Neural cell (in vitro differentiated cells): Measurements from ENCODE around the gene IFNK.

Experiments used
- EP300 ChIP-seq: fragments of 450-650 bp; conservative IDR thresholded peaks from 2 replicates; pipeline ENCODE4 v1.6.1; 2014; ENCODE audit warnings: antibody characterized with exemption, mild to moderate bottlenecking, moderate library complexity; ENCODE audit not compliant: poor library complexity, severe bottlenecking
- RAD21 ChIP-seq: fragments of 450-650 bp; conservative IDR thresholded peaks from 2 replicates; pipeline ENCODE4 v1.6.1; 2014; ENCODE audit warnings: antibody characterized with exemption, mild to moderate bottlenecking, moderate library complexity
- TAF1 ChIP-seq: IDR thresholded peaks from 2 replicates; pipeline ENCODE4 v1.6.1; 2012; ENCODE audit warnings: low read depth
- TF ChIP-seq, protein P1 (sequence below): fragments of 450-650 bp; IDR thresholded peaks from 2 replicates; pipeline ENCODE4 v1.5.1; 2014; ENCODE audit warnings: antibody characterized with exemption, mild to moderate bottlenecking, moderate library complexity; ENCODE audit not compliant: poor library complexity, severe bottlenecking

DNA sequence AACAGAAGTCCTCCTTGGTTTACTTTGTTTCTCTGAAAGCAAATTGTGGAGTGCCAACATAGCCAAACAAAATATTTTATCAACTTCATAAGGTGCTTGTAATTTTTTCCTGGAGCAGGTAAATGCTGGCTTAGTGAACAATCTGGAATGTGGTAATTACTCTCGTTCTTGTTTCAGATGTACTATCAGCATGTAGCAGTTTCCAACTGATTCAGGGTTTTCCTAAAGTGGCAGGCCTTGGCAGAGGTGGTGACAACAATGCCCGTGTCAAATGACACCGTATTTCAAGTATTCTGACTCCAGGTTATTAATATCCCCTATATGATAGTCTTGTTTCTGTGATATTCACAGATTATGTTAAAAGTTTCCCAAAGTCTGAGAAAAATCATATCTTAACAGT is 48.0 kb downstream of the IFNK start:
- TF ChIP-seq TAF1 (no peak), EP300 (no peak), RAD21 (no peak)
- TF ChIP-seq, protein P1, sequence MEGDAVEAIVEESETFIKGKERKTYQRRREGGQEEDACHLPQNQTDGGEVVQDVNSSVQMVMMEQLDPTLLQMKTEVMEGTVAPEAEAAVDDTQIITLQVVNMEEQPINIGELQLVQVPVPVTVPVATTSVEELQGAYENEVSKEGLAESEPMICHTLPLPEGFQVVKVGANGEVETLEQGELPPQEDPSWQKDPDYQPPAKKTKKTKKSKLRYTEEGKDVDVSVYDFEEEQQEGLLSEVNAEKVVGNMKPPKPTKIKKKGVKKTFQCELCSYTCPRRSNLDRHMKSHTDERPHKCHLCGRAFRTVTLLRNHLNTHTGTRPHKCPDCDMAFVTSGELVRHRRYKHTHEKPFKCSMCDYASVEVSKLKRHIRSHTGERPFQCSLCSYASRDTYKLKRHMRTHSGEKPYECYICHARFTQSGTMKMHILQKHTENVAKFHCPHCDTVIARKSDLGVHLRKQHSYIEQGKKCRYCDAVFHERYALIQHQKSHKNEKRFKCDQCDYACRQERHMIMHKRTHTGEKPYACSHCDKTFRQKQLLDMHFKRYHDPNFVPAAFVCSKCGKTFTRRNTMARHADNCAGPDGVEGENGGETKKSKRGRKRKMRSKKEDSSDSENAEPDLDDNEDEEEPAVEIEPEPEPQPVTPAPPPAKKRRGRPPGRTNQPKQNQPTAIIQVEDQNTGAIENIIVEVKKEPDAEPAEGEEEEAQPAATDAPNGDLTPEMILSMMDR = no peak
